ENCODE data around the gene PXMP4.

PXMP4 gene

DNA sequence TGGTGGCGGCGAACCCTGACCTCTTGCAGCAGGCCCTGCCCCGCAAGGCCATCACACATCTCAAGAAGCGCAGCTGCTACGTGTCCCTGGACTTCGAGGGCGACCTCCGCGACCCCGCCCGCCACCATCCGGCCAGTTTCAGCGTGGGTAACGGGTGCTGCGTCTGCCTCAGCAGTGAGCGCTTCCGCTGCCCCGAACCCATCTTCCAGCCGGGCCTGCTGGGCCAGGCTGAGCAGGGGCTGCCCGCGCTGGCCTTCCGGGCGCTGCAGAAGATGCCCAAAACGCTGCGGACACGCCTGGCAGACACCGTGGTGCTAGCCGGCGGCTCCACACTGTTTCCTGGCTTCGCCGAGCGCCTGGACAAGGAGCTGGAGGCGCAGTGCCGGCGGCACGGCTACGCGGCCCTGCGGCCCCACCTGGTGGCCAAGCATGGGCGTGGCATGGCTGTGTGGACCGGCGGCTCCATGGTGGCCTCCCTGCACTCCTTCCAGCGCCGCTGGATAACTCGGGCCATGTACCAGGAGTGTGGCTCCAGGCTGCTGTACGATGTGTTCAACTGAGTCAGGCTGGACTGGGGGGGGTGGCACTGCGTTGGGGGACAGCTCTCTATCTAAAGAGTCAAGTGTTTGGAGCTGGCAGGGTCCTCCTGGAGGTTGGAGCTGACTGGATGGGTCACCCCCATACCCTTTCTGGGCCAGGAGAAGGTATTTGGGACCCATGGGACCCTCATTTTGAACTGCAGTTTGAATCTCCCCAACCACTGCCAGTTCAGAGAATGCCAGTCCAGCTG, 52.2 kb downstream of the PXMP4 start:
- DNase-seq = peak; percentile 81

DNA sequence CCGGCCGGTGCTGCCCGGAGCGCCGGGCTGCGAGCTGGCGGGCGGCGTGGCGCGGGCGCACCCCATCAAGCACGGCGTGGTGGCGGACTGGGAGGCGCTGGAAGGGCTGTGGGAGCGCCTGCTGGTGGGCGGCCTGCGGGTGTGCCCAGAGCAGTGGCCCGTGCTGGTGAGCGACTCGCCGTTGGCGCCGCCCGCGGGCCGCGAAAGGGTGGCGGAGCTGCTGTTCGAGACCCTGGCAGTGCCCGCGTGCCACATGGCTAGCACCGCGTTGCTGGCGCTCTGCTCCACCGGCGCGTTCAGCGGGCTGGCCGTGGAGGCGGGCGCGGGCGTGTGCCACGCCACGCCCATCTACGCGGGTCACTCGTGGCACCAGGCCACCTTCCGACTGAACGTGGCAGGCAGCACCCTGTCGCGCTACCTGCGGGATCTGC, 52.9 kb downstream of the PXMP4 start:
- DNase-seq = peak; percentile 43

DNA sequence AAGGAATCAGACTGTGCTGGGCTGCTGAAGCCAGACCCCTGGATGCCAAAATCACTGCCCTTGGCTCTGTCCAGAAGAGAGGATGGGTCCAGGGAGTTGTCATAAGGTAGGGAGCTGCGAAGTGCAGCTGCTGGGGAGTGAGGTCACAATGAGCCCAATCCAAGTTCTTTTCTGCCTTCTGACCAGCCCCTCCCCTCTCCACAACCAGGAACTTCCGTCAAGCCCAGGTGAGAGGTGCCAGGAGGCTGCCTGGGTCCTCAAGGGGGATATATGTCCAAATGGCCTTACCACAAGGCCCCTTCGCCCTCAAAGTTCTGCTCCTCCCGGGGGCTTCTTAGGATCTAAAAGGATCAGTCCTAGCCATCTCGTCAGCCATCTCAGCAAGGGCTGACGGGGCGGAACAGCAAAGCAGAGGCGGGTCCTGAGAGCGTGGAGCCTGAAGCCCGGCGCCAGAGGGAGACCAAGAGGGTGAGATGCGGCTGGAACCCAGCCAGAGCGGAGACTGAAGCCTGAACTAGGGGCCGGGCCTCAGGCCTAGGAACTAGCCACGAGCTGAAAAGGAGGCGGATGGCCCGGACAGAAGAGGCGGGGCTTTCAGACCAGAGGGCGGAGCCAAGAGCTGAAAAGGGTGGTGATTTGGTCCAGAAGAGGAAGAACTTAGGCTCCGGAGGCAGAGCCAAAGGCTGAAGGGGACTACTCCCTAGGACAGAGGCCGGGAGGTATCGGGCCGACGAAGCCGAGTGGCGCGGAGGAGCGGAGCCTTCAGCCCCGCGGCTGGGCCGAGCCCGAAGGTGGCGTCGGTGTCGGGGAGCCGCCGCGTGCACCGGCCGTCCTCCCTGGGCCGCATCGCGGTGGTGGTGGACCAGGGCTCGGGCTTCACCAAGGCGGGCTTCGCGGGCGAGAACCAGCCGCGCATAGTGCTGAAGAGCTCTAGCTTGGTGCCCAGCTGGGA, 53.5 kb downstream of the PXMP4 start, which contains the start of gene ACTL10:
ACTL10 (plus strand) TSS at position 651 of the 952 bp plus-strand sequence. CDS start 555 bp downstream, outside the sequence.
- DNase-seq = peak; percentile 92

DNA sequence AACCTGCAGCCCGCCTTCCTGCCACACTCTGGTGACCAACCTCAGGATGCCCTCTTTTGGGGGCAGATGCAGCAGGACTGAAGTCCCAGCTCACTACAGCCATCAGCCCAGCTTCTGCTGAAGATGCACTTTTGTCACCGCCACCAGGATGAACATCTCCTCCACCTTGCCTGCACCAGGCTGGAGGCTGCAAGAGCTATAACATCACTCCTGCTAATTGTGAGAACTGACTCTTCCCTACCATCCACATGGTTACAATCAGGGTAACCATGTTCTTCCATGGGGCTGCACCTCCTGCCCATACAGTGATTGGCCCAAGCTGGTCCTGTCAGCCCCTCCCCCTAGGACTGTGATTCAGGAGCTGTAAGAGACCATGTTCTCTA, 55.4 kb downstream of the PXMP4 start:
- DNase-seq = no peak

DNA sequence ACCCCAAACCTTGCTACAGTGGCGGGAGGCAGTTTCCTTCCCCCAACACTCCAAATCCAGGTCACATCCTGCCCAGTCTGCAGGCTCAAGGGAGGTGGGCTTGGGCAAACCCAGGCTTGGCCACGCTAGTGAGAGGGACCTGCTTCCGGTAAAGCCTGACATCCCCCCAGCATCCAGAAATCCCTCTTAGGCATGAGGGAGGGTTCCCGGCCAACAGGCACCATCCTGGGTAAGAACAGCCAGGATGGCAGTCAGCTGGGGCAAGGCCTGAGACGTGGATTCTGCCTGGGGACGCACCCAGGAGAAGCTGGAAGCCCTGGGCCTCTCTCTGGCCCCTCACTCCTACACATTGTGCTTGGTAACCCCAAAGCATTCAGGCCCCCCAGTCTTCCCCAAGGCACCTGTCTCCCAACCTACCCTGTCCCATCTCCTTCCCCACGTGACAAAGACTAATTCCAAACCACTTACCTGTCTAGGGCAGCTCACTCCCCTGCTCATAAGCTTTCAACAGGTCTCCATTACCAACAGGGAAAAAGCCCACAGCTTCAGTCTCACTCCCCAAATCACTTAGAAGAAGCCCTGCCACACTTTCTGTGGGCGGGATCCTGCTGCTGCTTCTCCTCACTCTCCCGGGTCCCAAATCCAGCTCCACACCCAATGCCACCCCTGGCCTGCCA, 55.9 kb downstream of the PXMP4 start:
- no peak for DNase-seq

DNA sequence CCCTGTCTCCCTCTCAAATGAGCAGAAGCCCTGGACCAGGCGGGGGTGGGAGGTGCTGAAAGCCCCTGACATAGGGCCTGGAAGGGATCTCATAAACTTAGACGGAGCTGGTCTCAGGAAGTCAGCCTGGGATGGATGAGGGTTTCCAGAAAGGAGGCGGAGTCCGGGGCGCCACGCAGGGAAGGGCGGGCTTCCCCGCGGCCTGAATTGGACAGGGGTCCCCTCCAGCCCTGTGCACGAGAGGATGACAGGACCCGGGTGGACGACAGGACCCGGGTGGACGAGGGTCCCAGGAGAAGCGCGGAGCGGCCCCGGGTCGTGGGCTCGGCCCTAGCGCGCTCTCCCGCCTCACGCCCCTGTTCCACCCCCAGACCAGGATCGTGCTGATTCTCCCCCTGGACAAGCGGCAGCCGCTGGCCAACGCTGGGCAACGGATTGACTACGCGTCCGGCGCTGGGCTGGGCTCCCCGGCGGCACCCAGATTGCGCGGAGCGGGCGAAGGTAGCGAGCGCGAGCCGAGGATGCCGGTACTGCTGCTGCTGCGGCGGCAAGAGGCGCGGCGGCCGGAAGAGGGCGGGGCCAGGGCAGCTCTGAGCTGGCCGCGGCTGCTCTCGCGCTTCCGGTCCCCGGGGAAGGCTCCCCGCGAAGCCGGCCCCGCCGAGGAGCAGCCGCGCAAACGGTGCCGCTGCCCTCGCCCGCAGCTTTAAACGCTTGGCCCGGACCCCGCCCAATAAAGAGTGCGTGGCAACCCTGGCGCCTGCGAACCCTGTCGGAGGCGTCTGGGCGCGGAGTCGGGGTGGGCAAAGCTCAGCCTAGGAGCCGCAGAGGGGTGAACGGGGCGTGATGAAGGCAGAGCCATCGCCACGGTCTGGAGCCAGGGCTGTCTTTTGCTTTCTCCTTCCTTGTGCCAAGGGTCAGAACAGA, 56.7 kb downstream of the PXMP4 start:
- peak; percentile 85 for DNase-seq

DNA sequence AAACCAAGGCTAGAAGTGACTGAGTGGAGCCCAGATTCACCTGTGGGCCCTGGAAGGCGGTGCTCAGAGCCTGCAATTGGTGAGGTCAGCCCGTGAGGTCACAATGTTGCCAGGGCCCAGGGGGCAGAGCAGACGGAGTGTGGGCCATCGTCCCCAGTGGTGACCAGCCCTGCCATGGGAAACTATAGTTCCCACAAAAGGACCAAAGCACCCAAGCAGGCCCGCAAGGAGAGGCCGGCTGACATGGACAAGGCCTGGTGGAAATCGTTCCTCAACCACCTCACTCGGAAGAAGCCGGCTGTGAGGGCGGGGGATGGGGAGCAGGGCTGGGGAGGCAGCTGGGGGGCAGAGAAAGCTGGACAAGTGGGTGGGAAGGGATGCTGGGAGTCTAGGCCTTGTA, 57.9 kb downstream of the PXMP4 start, which contains the start of gene C20orf144:
C20orf144 (plus strand) TSS at position 156 of the 400 bp plus-strand sequence; CDS start at position 175, 19 bp downstream.
- DNase-seq = no peak

DNA sequence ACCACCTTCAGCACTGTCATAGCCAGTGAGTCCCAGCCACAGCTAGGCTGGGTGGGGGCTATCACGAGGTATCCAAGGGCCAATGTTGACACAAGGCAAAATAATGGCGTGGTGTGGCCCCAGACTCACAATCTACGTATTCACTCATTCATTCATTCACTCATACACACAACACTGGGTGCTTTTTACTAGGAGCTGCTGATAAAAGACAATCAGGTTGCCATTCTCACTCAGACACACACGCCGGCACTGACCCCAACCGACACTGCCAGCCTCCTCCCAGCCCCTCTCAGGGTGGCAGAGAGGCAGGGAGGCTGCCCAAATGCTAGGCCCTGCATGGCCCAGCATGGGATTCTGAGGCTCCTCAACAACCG, 59.4 kb downstream of the PXMP4 start:
- DNase-seq = no peak

DNA sequence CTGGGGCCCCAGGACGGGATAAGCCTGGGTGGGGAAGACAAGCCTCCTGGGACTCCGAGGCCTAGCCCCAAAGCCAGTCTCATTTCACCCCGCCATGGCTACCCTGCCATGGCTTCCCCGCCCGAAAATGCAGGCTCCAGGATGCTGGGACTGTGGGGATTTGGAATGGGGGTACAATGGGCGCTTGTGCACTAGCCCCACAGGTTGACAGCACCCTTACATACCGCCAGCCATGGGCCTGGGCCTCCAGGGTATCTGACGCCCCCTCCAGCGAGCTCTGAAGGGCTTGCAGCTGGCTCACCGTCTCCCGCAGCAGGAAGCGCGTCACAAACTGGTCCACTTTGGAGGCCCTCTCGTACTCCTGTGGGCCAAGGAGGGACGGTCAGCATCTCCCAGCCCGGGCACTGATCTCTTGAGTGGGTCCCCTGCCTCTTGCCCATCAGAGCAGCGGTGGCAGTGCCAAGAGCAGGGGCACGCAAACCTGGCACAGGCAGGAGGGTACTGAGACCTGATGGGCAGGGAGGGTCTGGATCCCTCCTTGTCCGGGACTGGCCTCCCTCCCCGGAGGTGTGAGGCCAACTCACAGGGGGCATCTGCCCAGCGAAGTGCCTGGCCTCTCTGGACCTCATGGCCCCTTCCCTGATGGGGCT, 60.0 kb downstream of the PXMP4 start:
- no peak for DNase-seq

DNA sequence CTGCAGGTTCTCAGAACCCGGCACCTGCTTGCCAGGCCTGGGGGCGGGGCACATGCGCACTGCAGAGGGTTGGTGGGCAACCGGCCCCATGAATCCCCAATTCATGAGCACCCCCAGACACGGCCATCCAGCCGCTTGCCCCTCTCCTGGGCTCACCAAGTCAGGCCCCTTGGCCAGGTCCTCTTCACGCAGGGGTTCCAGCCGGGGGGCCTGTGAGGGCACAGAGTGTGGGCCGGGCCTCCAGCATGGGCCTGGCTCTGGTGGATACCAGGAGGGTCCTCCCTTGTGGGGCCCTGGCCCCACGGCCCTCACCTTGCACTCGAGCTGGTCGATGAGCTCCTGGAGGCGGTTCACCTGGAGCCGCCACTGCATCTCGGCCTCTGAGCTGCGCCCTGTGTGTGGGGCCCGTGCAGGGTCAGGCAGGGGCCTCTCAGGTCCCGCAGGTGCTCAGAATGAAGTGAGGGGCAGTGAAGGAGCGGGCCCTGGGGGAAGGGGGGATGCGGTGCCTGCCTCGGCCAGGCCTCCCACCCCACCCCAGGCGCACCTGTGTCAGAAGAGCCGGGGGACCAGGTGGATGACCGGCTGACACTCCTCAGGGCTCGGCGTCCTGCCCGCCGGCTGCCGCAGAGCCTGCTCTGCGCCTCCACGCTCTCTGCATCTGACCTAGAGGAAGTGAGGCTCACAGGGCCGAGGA, 60.6 kb downstream of the PXMP4 start:
- DNase-seq = no peak

DNA sequence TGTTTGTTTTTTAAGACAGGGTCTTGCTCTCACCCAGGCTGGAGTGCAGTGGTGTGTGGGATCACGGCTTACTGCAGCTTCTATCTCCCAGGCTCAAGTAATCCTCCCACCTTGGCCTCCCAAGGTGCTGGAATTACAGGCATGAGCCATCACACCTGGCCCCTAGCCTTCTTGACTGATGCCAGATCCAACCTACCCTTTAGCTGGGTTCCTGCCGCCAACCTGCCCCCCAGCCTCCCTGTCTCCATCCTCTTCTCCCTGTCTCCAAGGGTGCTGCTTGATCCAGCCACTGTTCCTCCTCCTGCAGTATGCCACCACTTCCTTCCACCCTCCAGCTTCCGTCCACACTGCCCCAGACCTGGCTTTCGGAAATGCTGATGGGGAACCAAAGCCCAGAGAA, 61.2 kb downstream of the PXMP4 start:
- no peak for DNase-seq

DNA sequence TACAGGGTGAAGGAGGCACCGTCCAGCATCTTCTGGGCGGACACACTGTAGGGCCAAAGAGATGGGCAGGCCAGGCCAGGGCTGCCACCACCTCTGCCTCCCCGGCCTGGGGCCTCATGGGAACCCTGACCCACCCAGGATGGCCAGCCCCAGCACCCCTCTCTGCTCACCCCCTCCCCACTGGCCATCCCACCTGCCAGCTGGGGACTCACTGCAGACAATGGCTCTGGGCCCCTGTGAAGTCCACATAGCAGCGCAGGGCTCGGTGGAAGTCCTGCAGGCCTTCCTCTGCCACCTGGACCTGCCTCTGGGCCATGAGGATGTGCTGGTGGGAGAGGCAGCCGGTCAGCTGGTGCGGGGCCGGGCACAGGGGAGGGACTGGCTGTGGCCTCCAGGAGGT, 61.6 kb downstream of the PXMP4 start:
- DNase-seq = no peak

DNA sequence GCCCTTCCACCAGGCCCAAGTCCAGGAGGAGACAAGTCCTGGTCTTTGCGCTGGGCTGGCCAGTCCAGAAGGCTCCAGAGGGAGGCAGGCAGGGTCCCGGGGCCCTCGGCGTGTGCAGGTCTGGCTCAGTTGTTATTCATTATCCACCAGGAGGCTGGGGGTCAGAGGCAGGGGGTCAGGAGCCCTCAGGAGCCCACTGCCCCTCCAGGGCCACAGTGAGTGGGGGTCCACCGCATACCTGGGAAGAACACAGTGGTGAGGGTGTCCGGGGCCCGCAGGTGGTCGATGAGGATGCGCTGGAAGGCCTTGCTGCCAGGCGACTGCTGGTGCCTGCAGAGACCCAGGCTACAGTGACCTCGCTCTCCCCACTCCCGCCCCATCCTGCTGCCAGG, 62.4 kb downstream of the PXMP4 start:
- no peak for DNase-seq

DNA sequence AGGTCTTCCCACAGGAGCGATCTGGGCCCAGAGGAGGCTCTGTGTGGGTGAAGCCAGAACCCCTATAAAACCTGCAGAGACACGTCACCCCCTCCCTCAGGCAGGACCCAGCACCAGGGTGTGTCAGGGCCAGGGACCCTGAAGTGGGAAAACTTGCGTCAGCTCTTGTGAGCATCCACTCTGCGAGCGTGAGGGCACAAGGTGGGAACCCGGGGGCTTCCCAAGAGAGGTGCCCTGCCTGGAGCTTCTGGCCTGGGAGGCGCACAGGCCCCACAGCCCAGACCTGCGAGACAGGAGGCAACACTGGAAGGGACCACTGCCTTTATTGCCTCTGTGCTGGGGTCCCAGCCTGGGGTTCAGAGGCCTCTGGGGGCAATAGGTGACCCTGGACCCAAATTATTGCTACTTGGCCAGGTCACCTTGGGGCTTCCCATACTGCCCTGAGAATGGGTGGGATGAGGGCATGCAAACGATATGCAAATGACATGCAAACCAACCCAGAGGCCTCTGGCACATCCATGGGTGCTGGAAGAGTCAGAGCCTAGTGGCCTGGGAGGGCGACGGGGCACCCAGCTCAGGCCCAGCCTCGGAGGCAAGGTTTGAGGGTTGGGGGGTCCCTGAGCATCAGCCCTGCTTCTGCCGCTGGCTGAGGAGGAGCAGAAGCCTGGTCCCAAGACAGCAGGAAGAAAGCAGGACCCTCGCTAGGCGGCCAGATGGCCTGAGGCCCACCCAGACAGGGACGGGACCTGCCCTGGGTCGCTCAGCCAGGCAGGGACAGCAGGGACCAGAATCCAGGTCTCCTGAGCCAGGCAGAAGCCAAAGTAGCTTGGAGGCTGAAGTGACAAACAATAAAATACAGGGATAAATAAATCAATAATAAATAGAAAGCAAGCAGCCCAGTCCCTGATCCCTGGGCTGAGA, 63.1 kb downstream of the PXMP4 start:
- DNase-seq = no peak

DNA sequence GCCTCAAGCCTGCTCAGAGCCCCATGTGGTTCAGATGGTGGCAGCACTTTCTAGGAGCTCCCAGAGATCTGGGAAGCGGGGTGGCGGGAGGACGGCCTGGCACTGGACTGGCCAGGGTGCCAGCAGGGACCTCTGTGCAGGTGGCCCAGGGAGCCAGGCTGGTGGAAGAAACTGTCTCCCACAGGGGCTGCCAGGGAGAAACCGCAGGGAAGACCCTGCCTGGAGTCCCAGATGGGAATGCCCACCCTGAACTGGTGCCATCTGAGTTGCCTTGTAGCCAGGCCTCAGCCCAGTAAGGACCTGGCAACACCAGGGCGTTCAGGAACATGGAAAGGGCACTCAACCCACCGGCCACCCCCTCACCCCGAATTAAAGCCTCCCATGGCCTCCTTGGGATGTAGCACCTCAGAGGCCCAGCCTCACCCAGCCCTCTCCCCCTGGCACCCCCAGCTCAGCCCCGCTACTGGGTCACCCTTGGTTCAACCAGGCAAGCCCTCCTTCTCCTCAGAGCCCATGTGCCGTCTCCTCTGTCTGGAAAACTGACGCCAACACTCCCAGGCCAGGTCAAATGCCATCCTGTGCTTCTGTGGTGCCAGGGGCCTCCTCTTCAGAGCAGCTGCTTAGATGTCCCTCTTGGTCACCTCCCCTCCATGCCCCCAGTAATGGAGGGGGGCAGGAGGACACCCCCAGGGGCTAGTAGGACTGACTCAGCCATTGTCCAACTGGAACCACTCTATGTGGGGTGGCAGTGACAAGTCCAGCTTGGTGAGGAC, 63.9 kb downstream of the PXMP4 start:
- no peak for DNase-seq

DNA sequence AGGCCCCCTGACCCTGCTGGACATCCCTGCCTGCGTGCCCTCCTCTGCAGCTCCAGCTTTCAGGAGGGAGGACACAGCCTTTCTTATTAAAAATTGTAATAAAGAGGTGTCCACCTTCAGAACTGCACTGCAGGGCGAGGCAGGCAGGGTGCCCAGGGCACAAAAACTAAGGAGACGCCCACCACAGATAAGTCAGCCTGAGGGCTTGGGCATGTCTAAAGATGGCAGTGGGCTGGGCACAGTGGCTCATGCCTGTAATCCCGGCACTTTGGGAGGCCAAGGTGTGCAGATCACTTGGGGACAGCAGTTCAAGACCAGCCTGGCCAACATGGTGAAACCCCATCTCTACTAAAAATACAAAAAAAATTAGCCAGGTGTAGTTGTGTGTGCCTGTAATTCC, 64.9 kb downstream of the PXMP4 start:
- DNase-seq = no peak

DNA sequence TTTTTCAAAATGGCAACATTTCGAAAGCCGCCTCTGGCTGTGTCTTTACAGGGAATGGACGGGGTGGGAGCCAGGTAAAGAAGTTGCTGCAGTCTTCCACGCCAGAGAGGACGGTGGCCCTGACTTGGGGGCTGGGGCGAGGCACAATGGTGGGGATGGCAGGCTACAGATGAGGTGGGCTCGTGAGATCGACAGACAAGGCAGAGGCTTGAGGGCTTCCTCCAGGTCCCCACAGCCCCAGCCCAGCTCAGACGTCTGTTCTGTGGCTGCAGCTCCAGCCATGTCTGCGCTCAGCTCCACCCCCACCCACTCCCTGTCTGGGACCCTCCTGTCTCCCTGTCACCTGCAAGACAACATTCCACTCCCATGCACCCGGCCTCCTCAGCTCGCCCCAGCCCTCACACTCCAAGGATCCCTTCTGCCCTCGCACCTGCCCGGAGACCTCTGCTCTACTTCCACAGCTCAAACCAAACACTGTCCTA, 65.4 kb downstream of the PXMP4 start:
- no peak for DNase-seq

DNA sequence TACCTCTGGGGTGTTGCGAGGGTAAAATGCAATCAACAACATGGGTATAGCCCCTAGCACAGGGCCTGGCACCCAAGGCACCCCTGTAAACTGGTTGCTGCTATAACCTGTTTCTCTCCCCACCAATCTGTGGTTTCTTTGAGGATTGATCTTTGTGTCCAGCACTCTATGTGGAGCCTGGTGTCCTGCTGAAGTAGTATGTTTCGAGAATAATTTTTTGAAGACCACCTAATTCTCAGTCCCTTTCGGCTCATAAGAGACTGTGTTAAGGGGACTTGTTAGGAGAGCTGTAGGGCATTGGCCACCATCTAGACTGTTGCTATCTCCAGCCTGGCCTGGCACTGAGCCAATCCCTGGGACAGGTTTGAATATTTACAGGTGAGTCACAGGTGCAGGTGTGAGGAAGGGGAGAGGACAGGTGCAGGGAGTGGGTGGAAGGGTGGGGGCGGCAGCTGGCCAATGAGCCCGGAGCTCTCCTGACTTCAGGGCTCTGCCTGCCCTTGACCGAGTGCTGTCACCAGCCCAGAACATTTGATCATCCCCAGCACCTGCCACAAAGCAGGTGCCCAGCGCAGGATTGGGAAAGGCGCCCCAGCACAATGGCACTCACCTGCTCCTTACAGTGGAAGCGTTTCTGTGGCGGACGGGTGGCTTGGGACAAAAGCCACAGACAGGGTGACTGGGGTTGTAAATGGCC, 66.1 kb downstream of the PXMP4 start:
- no peak for DNase-seq

All from CD4-positive, alpha-beta T cell treated with Interleukin-15 for 1 hour (primary cell).